Mesothelial cell of epicardium (in vitro differentiated cells): ENCODE data around the gene CRELD2. TPM values are rescaled to one million over a fixed set of nuclear protein-coding genes. Genes with fewer than 3 reads are reported as not detected.

Experiments
- DNase-seq, 2 experiments: peaks; one replicate each; pipeline ENCODE4 v3.0.0; 2021; ENCODE audit warnings: low spot score in 2 of 2; ENCODE audit not compliant: unreplicated experiment in 2 of 2
- H3K27ac Mint-ChIP-seq: 2 replicates; pipeline ENCODE4 v1.8.0; 2021; ENCODE audit warnings: mixed read lengths
- H3K27me3 Mint-ChIP-seq: 2 replicates; pipeline ENCODE4 v1.8.0; 2021; ENCODE audit warnings: low read depth, mixed read lengths
- H3K36me3 Mint-ChIP-seq: 2 replicates; pipeline ENCODE4 v1.8.0; 2021; ENCODE audit warnings: mixed read lengths
- H3K4me1 Mint-ChIP-seq: 2 replicates; pipeline ENCODE4 v1.8.0; 2021; ENCODE audit warnings: mixed read lengths
- H3K4me3 Mint-ChIP-seq: 2 replicates; pipeline ENCODE4 v1.8.0; 2021; ENCODE audit warnings: mild to moderate bottlenecking, moderate library complexity, mixed read lengths
- H3K9me3 Mint-ChIP-seq: 2 replicates; pipeline ENCODE4 v1.8.0; 2021; ENCODE audit warnings: mixed read lengths
- CTCF ChIP-seq: fragments of 200-600 bp; sonication (generic); IDR thresholded peaks from one replicate; pipeline ENCODE4 v1.5.0; 2021; ENCODE audit warnings: antibody characterized with exemption; ENCODE audit not compliant: unreplicated experiment
- total RNA-seq: library from RNA; stranded (reverse); gene quantifications from 3 replicates; pipeline ENCODE4 v1.2.1, GENCODE V29; 2021

Gene CRELD2
- total RNA-seq, 1 donor from 2014 or later = 41.4 TPM

- peak overlapping the region; percentile 87 for H3K4me3 Mint-ChIP-seq
- no peaks in the 10 kb centered on the region for H3K27me3 Mint-ChIP-seq
- peak; percentile 73 to 75 for DNase-seq
- TF ChIP-seq CTCF = no peak
- H3K4me1 Mint-ChIP-seq = peaks cover 17% of the 10 kb centered on the region
- H3K27ac Mint-ChIP-seq = peak overlapping the region; percentile 93
- H3K9me3 Mint-ChIP-seq = no peaks in the 10 kb centered on the region
- peaks cover 3% of the 10 kb centered on the region for H3K36me3 Mint-ChIP-seq
Measured at GRCh38 chr22:49962012-49962750, 43.7 kb downstream of the CRELD2 start.

GRCh38 chr22:49962751-49963646 lies 44.6 kb downstream of the CRELD2 start:
- Mint-ChIP-seq H3K27ac (peak overlapping the region; percentile 88), H3K27me3 (no peaks in the 10 kb centered on the region), H3K4me3 (peak overlapping the region; percentile 65), H3K9me3 (no peaks in the 10 kb centered on the region), H3K36me3 (peaks cover 3% of the 10 kb centered on the region), H3K4me1 (peaks cover 18% of the 10 kb centered on the region)
- DNase-seq = peak in 1 of 2 experiments; percentile 40
- no peak for TF ChIP-seq CTCF

GRCh38 chr22:49963647-49964026 lies 45.2 kb downstream of the CRELD2 start:
- Mint-ChIP-seq H3K27ac (peak overlapping the region; percentile 67), H3K4me3 (peak overlapping the region; percentile 65), H3K36me3 (peaks cover 3% of the 10 kb centered on the region), H3K9me3 (no peaks in the 10 kb centered on the region), H3K27me3 (no peaks in the 10 kb centered on the region), H3K4me1 (peaks cover 18% of the 10 kb centered on the region)
- TF ChIP-seq CTCF = no peak
- DNase-seq = peak in 1 of 2 experiments; percentile 25

GRCh38 chr22:49964136-49965090 lies 46.0 kb downstream of the CRELD2 start:
- H3K4me3 Mint-ChIP-seq = peak overlapping the region; percentile 65
- peaks cover 12% of the 10 kb centered on the region for H3K4me1 Mint-ChIP-seq
- H3K36me3 Mint-ChIP-seq = peaks cover 3% of the 10 kb centered on the region
- no peak for TF ChIP-seq CTCF
- no peaks in the 10 kb centered on the region for H3K27me3 Mint-ChIP-seq
- DNase-seq = peak in 1 of 2 experiments; percentile 38
- peak overlapping the region; percentile 47 for H3K27ac Mint-ChIP-seq
- no peaks in the 10 kb centered on the region for H3K9me3 Mint-ChIP-seq
